WTC11 (cell line): ENCODE measurements around the gene PRSS16.

ENCODE experiments used
- ATF1 ChIP-seq: sonication (generic); formaldehyde crosslinking; IDR thresholded peaks from 2 replicates; pipeline ENCODE4 v1.8.1; 2023; ENCODE audit warnings: mild to moderate bottlenecking, moderate library complexity, missing genetic modification reagents
- EMX1 ChIP-seq: fragments of 250-450 bp; sonication (Bioruptor Pico); IDR thresholded peaks from 2 replicates; pipeline ENCODE4 v1.8.0; 2021; ENCODE audit warnings: mild to moderate bottlenecking
- ESRRA ChIP-seq: sonication (generic); formaldehyde crosslinking; IDR thresholded peaks from 2 replicates; pipeline ENCODE4 v1.8.1; 2022; ENCODE audit warnings: mild to moderate bottlenecking, missing genetic modification reagents, borderline replicate concordance
- GABPB1 ChIP-seq: sonication (generic); formaldehyde crosslinking; IDR thresholded peaks from 2 replicates; pipeline ENCODE4 v1.8.1; 2023; ENCODE audit warnings: mild to moderate bottlenecking, missing genetic modification reagents
- RORB ChIP-seq: fragments of 250-450 bp; sonication (Bioruptor Pico); IDR thresholded peaks from 2 replicates; pipeline ENCODE4 v1.9.0; 2021; ENCODE audit warnings: mild to moderate bottlenecking
- TCF7 ChIP-seq: sonication (generic); formaldehyde crosslinking; IDR thresholded peaks from 2 replicates; pipeline ENCODE4 v1.8.0; 2022; ENCODE audit warnings: mild to moderate bottlenecking, low read depth, missing genetic modification reagents, moderate library complexity
- TF ChIP-seq, protein P1 (sequence below): fragments of 200-600 bp; IDR thresholded peaks from 2 replicates; pipeline ENCODE4 v1.8.0; 2022; ENCODE audit warnings: antibody characterized with exemption
- TF ChIP-seq, protein P2 (sequence below): sonication (generic); formaldehyde crosslinking; IDR thresholded peaks from 2 replicates; pipeline ENCODE4 v1.8.0; 2022; ENCODE audit warnings: mild to moderate bottlenecking, missing genetic modification reagents
- TF ChIP-seq, protein P3 (sequence below): sonication (generic); formaldehyde crosslinking; IDR thresholded peaks from 2 replicates; pipeline ENCODE4 v1.8.1; 2022; ENCODE audit warnings: low read depth, missing genetic modification reagents, borderline replicate concordance
- TF ChIP-seq, protein P4 (sequence below): sonication (generic); formaldehyde crosslinking; IDR thresholded peaks from 2 replicates; pipeline ENCODE4 v1.8.1; 2023; ENCODE audit warnings: mild to moderate bottlenecking, missing genetic modification reagents
- TF ChIP-seq, protein P5 (sequence below): sonication (generic); formaldehyde crosslinking; IDR thresholded peaks from 2 replicates; pipeline ENCODE4 v1.8.0; 2023; ENCODE audit warnings: mild to moderate bottlenecking, missing genetic modification reagents

DNA sequence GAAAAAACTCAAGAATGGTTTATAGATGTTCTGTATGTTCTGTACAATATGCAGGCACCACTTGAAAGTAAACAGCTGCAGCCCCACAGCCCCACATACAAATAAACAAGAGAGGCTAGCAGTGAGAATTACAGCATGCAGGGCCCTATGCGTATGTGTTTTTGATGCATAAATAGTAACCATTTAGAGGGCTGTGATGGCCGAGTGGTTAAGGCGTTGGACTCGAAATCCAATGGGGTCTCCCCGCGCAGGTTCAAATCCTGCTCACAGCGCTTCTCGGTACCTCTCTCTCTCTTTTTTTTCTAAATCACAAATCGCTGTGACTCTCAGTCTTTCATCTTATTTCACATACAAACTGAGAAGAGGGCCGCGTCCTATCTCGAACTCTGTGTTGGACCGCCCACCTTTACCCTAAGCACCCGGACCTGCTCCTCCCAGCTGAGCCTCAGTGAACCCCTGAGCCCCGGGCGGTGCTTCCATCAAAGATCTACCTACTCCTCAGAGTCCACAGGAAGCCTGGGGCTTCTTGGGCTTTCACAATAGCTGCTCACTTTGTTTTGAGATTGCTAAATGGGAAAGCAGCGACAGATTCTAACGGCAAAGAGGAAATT lies 37.7 kb upstream of the PRSS16 start:
- TF ChIP-seq, protein P1, sequence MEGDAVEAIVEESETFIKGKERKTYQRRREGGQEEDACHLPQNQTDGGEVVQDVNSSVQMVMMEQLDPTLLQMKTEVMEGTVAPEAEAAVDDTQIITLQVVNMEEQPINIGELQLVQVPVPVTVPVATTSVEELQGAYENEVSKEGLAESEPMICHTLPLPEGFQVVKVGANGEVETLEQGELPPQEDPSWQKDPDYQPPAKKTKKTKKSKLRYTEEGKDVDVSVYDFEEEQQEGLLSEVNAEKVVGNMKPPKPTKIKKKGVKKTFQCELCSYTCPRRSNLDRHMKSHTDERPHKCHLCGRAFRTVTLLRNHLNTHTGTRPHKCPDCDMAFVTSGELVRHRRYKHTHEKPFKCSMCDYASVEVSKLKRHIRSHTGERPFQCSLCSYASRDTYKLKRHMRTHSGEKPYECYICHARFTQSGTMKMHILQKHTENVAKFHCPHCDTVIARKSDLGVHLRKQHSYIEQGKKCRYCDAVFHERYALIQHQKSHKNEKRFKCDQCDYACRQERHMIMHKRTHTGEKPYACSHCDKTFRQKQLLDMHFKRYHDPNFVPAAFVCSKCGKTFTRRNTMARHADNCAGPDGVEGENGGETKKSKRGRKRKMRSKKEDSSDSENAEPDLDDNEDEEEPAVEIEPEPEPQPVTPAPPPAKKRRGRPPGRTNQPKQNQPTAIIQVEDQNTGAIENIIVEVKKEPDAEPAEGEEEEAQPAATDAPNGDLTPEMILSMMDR, result no peak
- TF ChIP-seq, protein P2, sequence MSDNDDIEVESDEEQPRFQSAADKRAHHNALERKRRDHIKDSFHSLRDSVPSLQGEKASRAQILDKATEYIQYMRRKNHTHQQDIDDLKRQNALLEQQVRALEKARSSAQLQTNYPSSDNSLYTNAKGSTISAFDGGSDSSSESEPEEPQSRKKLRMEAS (CRISPR knock-in tag), result no peak
- TF ChIP-seq ESRRA (CRISPR knock-in tag) (no peak), RORB (CRISPR knock-in tag) (no peak), GABPB1 (CRISPR knock-in tag) (no peak), ATF1 (CRISPR knock-in tag) (no peak), TCF7 (CRISPR knock-in tag) (no peak), EMX1 (CRISPR knock-in tag) (no peak)
- TF ChIP-seq, protein P3, sequence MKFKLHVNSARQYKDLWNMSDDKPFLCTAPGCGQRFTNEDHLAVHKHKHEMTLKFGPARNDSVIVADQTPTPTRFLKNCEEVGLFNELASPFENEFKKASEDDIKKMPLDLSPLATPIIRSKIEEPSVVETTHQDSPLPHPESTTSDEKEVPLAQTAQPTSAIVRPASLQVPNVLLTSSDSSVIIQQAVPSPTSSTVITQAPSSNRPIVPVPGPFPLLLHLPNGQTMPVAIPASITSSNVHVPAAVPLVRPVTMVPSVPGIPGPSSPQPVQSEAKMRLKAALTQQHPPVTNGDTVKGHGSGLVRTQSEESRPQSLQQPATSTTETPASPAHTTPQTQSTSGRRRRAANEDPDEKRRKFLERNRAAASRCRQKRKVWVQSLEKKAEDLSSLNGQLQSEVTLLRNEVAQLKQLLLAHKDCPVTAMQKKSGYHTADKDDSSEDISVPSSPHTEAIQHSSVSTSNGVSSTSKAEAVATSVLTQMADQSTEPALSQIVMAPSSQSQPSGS (CRISPR knock-in tag), result no peak
- TF ChIP-seq, protein P4, sequence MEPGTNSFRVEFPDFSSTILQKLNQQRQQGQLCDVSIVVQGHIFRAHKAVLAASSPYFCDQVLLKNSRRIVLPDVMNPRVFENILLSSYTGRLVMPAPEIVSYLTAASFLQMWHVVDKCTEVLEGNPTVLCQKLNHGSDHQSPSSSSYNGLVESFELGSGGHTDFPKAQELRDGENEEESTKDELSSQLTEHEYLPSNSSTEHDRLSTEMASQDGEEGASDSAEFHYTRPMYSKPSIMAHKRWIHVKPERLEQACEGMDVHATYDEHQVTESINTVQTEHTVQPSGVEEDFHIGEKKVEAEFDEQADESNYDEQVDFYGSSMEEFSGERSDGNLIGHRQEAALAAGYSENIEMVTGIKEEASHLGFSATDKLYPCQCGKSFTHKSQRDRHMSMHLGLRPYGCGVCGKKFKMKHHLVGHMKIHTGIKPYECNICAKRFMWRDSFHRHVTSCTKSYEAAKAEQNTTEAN (CRISPR knock-in tag), result no peak
- TF ChIP-seq, protein P5, sequence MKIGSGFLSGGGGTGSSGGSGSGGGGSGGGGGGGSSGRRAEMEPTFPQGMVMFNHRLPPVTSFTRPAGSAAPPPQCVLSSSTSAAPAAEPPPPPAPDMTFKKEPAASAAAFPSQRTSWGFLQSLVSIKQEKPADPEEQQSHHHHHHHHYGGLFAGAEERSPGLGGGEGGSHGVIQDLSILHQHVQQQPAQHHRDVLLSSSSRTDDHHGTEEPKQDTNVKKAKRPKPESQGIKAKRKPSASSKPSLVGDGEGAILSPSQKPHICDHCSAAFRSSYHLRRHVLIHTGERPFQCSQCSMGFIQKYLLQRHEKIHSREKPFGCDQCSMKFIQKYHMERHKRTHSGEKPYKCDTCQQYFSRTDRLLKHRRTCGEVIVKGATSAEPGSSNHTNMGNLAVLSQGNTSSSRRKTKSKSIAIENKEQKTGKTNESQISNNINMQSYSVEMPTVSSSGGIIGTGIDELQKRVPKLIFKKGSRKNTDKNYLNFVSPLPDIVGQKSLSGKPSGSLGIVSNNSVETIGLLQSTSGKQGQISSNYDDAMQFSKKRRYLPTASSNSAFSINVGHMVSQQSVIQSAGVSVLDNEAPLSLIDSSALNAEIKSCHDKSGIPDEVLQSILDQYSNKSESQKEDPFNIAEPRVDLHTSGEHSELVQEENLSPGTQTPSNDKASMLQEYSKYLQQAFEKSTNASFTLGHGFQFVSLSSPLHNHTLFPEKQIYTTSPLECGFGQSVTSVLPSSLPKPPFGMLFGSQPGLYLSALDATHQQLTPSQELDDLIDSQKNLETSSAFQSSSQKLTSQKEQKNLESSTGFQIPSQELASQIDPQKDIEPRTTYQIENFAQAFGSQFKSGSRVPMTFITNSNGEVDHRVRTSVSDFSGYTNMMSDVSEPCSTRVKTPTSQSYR (CRISPR knock-in tag), result no peak
